Stimulated activated CD4-positive, alpha-beta T cell treated with anti-CD3 and anti-CD28 coated beads, Interleukin-2, amount 100 ng/mL, for 48 hours (primary cell): ENCODE measurements around the gene LAMA5.

Experiments
- DNase-seq, 2 donors: peaks; one replicate each; pipeline ENCODE4 v3.0.0-alpha.2; 2020

The LAMA5 gene

GRCh38 chr20:62404761-62405107 lies 37.6 kb upstream of the LAMA5 start:
- no peak for DNase-seq

DNA sequence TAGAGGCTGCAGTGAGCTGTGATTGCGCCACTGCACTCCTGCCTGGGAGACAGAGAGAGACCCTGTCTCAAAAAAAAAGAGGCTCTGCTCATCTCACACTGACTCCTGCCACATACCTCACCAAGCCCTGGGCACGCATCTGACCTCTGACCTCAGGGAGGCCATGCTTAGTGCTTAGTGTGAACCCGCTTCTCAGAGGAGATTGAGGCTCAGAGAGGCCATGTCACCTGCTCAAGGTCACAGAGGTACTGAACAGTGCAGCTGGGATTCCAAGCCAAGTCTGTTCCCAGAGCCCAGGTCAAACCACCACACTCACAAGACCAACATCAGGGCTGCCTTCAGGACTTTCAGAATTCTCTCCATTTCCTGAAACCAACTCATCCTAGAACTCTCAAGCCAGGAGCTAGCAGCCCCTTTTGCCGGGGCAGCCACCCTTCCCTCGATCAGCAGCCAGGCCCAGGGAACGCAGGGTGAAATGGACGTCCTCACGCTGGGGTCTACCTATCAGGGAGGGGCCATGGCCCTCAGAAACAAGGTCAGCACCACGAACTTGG lies 37.1 kb upstream of the LAMA5 start:
- DNase-seq, result no peak

- DNase-seq, result no peak
Measured at GRCh38 chr20:62403331-62403730, 36.2 kb upstream of the LAMA5 start.

DNA sequence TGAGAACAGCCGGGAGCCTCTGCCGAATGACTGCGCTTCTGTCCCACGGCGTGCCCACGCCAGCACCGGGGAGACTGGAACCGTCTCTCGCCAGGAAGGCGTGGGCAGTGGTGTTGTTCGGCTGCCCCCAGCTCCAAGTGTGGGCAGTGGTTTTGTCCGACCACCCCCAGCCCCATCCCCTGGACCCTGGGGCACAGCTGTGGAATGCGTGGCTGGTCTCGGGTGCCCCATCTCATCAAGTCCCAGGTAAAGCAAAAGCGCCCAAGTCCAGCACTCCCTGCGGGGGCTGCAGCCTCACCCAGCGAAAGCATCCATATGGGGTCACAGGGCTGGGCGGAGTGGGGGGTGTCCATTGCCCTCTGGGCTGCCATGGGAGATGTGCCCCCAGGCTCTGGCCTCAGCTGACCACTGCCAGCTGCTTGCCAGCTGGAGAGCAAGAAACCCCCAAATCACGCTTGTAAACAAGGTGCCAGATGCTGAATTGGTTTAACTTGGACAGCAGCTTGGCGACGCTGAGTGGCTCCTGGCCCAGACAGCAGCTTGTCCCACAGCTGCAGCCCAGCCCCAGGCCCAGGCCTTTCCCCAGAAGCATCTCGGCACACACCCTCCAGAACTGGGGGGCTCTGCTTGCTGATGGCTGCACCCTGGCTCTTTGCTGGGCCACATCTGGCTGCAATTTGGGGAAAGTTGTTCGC lies 35.5 kb upstream of the LAMA5 start:
- DNase-seq, result no peak

GRCh38 chr20:62401331-62401779 lies 34.2 kb upstream of the LAMA5 start:
- no peak for DNase-seq

GRCh38 chr20:62400541-62400940 lies 33.4 kb upstream of the LAMA5 start:
- DNase-seq, result no peak

- DNase-seq, result no peak
Measured at GRCh38 chr20:62400021-62400420, 32.9 kb upstream of the LAMA5 start.

GRCh38 chr20:62398120-62398821 lies 31.2 kb upstream of the LAMA5 start:
- DNase-seq, result no peak

DNA sequence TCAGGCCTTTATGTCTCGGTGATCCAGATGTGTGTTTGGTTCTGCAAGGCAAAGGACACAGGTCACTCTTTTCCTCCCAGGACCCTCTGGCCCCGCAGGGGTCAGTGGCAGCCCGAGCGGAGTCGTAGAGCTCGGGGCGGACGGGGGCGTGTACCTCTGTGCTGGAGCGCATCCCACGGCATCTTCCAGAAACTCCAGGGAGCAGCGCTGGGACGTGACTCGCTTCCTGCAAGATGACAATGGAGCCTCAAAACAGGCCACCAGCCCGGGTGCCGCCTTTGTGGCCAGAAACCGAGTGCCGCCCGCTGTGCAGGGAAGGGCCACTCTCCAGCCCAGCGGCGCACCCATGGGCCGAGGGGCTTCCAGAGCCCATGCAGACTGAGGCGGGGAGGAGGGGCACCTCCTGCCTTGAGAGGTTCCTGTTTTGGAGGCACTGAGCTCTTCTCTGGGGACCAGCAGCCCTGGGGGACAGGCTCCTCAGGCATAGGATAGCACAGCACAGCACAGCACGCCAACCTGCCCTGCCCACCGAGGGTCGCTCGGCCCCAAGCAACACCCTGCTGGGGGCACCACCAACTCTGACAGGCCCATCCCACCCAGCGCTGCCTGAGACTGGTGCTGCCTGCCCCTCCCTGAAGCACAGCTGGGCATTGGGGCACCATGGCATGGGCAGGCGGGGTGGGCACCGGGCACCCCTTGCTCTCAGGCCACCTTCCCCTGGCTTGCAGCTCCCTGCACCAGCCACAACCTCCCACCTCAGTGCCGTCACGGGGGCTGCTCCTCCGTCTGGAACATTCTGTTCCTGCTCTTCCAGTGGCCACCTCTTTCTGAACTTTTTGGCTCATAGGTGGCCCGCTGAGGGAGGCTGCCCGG lies 29.5 kb upstream of the LAMA5 start:
- DNase-seq, result no peak

DNA sequence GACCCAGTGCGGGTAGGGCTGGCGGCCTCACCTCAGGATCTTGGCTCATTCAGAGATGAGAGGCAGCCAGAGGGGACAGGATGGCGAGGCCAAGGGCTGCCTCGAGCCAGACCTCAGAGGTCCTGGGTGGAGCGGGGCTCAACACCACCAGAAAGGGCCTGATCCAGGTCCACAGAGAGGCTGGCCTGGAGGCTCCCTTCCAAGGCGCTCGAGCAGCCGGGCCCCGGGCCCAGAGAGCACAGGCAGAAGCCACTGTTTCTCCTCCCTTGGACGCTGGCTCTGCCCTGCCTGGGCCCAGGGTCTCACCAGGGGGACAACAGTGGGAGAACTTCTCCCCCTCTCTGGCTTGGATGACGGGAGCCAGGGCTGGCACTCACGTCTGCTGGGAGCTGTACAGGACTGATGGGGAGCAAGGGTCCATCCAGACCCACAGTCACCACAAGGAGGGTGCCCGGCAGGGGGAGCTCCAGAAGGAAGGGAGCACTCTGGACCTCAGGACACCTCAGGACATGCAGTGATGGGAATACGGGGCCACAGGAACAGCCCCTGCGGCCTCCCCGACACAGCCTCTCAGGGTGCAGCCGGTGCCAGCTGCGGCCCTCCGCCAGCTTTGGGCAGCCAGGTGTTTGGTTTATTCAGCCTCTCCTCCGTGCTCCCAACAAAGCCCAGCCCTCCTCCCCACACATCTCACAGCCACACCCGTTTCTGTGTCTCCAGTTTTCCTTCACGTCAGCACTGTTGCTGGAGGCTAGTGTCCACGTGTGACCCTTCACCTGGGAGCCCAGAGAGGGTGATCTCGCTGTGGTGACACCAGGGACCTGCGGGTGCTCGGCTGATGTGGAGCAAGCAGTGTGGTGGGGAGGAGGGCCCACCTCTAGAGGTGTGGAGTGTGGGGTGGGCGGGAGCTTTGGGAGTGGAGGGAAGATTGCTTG lies 28.5 kb upstream of the LAMA5 start:
- no peak for DNase-seq

DNA sequence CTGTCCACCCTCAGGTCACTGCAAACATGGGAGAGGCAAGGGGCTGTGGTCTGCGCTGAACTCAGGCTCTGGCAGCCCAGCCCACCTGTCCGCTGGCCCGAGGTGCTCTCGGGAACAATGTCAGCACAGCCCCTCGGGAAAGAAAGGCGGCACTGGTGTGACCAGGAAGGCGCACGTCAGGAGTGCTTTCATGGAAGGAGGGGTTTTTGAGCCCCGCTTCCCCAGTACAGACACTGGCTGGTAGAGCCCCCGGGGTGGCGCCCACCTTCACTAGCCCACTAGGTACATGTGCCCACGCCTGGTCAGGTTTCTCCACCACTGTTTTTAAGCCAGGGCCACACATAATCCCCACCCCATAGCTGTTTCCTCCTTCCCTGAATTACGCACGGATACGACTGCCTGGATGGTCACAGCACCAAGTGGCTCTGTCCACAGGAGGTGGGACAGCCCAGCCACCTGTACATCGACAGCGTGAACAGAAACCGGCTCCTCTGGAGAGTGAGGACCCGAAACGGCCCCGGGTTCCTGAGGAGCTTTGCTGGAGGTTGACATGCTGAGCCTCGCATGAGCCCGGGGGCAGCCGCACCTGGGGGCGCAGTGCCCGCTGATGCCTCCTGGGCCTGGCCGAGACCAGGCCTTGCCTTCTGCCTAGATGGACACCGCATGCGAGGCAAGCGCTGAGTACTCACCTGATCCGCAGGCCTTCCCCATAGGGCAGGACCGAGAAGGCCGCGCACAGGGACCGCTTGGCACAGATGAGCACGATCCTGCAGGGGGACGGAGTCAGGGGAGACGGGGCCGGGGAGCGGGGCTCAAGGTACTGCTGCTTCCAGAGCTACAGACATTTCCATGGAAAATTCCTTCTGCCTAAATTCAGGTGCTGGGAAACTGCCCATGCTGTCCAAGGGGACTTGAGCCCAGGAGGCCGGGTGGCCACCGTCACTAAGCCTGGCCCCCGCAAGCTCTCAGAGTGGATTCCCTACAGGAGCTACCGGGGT lies 27.4 kb upstream of the LAMA5 start:
- no peak for DNase-seq

GRCh38 chr20:62393830-62394229 lies 26.7 kb upstream of the LAMA5 start:
- DNase-seq, result no peak

GRCh38 chr20:62393335-62393665 lies 26.2 kb upstream of the LAMA5 start:
- no peak for DNase-seq

- no peak for DNase-seq
Measured at GRCh38 chr20:62392621-62393334, 25.7 kb upstream of the LAMA5 start.

DNA sequence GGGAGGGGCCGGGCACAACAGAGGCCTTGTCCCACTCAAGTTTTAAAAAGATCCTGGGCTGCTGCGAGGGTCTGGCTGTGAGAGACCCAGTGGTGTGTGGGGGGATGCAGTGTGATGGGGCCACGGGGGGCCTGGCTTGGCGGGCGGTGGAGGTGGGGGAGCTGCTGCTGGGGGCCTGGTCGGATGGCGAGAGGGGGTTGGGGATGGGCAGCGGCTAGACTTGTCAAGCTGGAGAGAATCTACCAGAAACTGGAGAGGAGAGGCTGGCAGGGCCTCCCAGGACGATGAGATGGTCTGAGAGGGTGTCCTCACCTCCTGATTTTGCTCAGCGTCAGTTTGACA lies 24.9 kb upstream of the LAMA5 start:
- no peak for DNase-seq

- no peak for DNase-seq
Measured at GRCh38 chr20:62391165-62392076, 24.3 kb upstream of the LAMA5 start.

- no peak for DNase-seq
Measured at GRCh38 chr20:62390317-62391164, 23.4 kb upstream of the LAMA5 start.

- no peak for DNase-seq
Measured at GRCh38 chr20:62389601-62390087, 22.5 kb upstream of the LAMA5 start.
